DOHH2 (cell line): ENCODE data around the gene CCDC88B.

Source experiments
- H3F3A ChIP-seq: fragments of 200-600 bp; sonication (generic), shearing (Covaris generic); 2 replicates; pipeline ENCODE4 v1.6.0; 2016; ENCODE audit warnings: antibody characterized with exemption, mild to moderate bottlenecking; ENCODE audit not compliant: control insufficient read depth, insufficient read depth
- H3K27ac ChIP-seq: fragments of 200-600 bp; sonication (generic); 2 replicates; pipeline ENCODE4 v1.5.1; 2014; ENCODE audit warnings: low read depth, mild to moderate bottlenecking, low read length, moderate library complexity
- H3K27me3 ChIP-seq: fragments of 200-600 bp; sonication (generic); 2 replicates; pipeline ENCODE4 v1.6.1; 2014; ENCODE audit warnings: mild to moderate bottlenecking, low read length, mixed read lengths; ENCODE audit not compliant: control insufficient read depth
- H3K36me3 ChIP-seq: fragments of 200-600 bp; sonication (generic); 2 replicates; pipeline ENCODE4 v1.6.1; 2014; ENCODE audit warnings: mild to moderate bottlenecking, low read length, moderate library complexity, mixed read lengths; ENCODE audit not compliant: control insufficient read depth
- H3K4me1 ChIP-seq: fragments of 200-600 bp; sonication (generic); 2 replicates; pipeline ENCODE4 v1.6.1; 2014; ENCODE audit warnings: mild to moderate bottlenecking, low read length, mixed read lengths; ENCODE audit not compliant: control insufficient read depth
- H3K4me2 ChIP-seq: fragments of 200-600 bp; sonication (generic); 2 replicates; pipeline ENCODE4 v1.6.0; 2014; ENCODE audit warnings: mild to moderate bottlenecking, low read length, moderate library complexity
- H3K4me3 ChIP-seq: fragments of 200-600 bp; sonication (generic); 2 replicates; pipeline ENCODE4 v1.5.1; 2014; ENCODE audit warnings: mild to moderate bottlenecking, low read length, mixed read lengths
- H3K79me2 ChIP-seq: fragments of 200-600 bp; sonication (generic); 2 replicates; pipeline ENCODE4 v1.6.1; 2014; ENCODE audit warnings: mild to moderate bottlenecking, low read length, mixed read lengths; ENCODE audit not compliant: control insufficient read depth
- H3K9me2 ChIP-seq: fragments of 200-600 bp; sonication (generic); replicated peaks from 2 replicates; pipeline ENCODE4 v1.6.1; 2014; ENCODE audit warnings: mild to moderate bottlenecking, low read length, mixed read lengths; ENCODE audit not compliant: control insufficient read depth
- H3K9me3 ChIP-seq: fragments of 200-600 bp; sonication (generic); 2 replicates; pipeline ENCODE4 v1.6.1; 2014; ENCODE audit warnings: antibody characterized with exemption, low read length, mixed read lengths; ENCODE audit not compliant: control insufficient read depth, insufficient read depth
- H4K20me1 ChIP-seq: fragments of 200-600 bp; sonication (generic); 2 replicates; pipeline ENCODE4 v1.6.0; 2014; ENCODE audit warnings: low read depth, mild to moderate bottlenecking, antibody characterized with exemption, low read length, moderate library complexity; ENCODE audit not compliant: control insufficient read depth, insufficient read depth
- EZH2phosphoT487 ChIP-seq: fragments of 200-600 bp; sonication (generic); IDR thresholded peaks from 2 replicates; pipeline ENCODE4 v1.6.1; 2017; ENCODE audit warnings: borderline replicate concordance, mild to moderate bottlenecking, antibody characterized with exemption, low read length, moderate library complexity, mixed read lengths
- TF ChIP-seq, protein P1 (sequence below): fragments of 200-600 bp; sonication (generic); IDR thresholded peaks from one replicate; pipeline ENCODE4 v1.5.1; 2014; ENCODE audit warnings: antibody characterized with exemption, mild to moderate bottlenecking, low read depth, low read length; ENCODE audit not compliant: poor library complexity, severe bottlenecking

Gene CCDC88B

DNA sequence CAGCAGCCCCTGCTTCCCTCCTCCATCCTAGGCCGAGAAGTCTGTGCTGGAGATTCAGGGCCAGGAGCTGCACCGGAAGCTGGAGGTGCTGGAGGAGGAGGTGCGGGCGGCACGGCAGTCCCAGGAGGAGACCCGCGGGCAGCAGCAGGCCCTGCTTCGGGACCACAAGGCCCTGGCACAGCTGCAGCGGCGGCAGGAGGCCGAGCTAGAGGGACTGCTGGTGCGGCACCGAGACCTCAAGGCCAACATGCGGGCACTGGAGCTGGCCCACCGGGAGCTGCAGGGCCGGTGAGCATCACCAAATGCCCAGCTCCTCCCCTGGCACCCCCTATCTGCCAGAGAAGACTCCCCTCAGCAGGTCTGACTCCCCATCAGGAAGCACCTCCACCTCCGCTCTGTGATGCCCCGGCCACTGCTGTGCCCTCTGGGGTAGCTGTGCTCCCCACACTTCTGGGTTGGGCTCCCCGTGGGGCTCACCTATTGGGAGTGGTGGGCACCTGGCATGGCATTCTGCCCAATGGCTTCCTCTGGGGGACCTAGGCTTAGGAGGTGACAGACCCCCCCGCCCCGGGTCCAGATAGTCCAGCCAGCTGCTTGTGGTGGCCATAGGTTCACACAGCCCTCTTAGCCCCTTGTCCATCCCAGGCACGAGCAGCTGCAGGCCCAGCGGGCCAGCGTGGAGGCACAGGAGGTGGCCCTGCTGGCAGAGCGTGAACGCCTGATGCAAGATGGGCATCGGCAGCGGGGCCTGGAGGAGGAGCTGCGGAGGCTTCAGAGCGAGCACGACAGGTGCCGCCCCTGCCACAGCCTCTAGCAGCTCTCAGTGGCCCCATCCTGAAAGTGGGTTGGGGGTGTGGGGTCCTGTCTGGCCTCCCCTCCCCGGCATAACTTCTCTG is 12.3 kb downstream of the CCDC88B start:
- no peaks in the 10 kb centered on the region for H3K9me2 ChIP-seq
- H3K9me3 ChIP-seq: no peaks in the 10 kb centered on the region
- no peaks in the 10 kb centered on the region for H4K20me1 ChIP-seq
- peaks cover 8% of the 10 kb centered on the region for H3K36me3 ChIP-seq
- no peak for TF ChIP-seq EZH2phosphoT487
- TF ChIP-seq, protein P1, sequence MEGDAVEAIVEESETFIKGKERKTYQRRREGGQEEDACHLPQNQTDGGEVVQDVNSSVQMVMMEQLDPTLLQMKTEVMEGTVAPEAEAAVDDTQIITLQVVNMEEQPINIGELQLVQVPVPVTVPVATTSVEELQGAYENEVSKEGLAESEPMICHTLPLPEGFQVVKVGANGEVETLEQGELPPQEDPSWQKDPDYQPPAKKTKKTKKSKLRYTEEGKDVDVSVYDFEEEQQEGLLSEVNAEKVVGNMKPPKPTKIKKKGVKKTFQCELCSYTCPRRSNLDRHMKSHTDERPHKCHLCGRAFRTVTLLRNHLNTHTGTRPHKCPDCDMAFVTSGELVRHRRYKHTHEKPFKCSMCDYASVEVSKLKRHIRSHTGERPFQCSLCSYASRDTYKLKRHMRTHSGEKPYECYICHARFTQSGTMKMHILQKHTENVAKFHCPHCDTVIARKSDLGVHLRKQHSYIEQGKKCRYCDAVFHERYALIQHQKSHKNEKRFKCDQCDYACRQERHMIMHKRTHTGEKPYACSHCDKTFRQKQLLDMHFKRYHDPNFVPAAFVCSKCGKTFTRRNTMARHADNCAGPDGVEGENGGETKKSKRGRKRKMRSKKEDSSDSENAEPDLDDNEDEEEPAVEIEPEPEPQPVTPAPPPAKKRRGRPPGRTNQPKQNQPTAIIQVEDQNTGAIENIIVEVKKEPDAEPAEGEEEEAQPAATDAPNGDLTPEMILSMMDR: no peak
- no peaks in the 10 kb centered on the region for H3K27me3 ChIP-seq
- H3K4me1 ChIP-seq: peaks cover 9% of the 10 kb centered on the region
- no peak overlapping the region for H3K4me3 ChIP-seq
- H3K4me2 ChIP-seq: no peak overlapping the region
- H3K27ac ChIP-seq: no peak overlapping the region
- peaks cover 5% of the 10 kb centered on the region for H3F3A ChIP-seq
- H3K79me2 ChIP-seq: no peaks in the 10 kb centered on the region

DNA sequence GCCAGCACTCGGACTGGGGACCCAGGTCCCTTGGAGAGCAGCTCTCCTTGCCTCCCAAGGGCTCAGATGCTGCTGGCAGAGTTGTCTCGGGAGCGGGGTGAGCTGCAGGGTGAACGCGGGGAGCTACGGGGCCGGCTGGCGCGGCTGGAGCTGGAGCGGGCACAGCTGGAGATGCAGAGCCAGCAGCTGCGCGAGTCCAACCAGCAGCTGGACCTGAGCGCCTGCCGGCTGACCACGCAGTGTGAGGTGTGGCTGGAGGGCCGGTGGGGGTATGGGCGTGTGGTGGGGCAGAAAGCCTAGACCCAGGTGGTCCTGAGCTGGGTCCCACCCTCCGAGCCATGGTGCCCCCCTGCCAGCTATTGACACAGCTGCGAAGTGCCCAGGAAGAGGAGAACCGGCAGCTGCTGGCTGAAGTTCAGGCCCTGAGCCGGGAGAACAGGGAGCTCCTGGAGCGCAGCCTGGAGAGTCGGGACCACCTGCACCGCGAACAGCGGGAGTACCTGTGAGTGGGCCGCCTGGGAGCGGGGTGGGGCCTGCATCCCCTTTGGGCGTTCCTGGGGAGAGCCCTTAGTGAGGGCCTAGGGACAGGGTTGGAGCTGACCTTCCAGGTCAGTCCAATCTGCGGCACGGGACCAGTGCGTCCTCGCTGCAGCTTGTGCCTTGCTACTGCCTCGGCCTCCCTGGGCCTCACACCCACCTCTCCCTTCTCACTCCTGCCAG is 13.2 kb downstream of the CCDC88B start:
- Histone ChIP-seq H3K9me3 (no peaks in the 10 kb centered on the region), H3K36me3 (peaks cover 8% of the 10 kb centered on the region), H3K27me3 (no peaks in the 10 kb centered on the region), H3K27ac (no peak overlapping the region), H3K79me2 (no peaks in the 10 kb centered on the region), H3F3A (peaks cover 5% of the 10 kb centered on the region), H3K4me3 (no peak overlapping the region), H3K9me2 (no peaks in the 10 kb centered on the region), H4K20me1 (no peaks in the 10 kb centered on the region), H3K4me2 (no peak overlapping the region), H3K4me1 (peaks cover 14% of the 10 kb centered on the region)
- TF ChIP-seq, protein P1: no peak
- TF ChIP-seq EZH2phosphoT487: no peak

DNA sequence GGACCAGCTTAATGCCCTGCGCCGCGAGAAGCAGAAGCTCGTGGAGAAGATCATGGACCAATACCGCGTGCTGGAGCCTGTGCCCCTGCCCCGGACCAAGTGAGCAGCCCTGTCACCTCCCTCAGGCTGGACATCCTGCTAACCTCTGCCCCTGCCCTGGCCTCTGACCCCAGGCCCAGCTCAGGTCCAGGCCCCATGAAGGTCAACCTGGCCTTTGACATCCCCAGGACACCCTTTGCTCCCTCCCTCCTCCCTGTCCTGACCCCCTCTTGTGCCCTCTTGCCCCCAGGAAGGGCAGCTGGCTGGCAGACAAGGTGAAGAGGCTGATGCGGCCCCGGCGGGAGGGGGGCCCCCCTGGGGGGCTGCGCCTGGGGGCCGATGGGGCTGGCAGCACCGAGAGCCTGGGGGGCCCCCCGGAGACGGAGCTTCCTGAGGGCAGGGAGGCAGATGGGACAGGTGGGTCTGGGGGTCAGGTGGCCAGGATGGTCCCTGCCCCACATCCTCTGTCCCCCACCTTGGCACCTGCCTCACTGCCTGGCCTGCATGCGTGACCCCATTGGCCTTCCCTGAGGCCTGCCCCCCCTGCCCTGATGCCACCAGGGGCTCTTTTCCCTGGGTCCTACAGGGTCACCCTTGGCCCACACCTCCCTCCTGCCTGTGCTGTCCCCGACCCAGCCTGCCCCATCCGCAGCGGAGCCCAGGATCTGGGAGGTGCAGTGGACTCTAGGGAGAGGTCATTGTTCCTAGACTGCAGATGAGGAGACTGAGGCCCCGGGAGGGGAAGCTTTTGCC is 13.9 kb downstream of the CCDC88B start:
- H3K27ac ChIP-seq: no peak overlapping the region
- TF ChIP-seq, protein P1: no peak
- no peak for TF ChIP-seq EZH2phosphoT487
- peaks cover 22% of the 10 kb centered on the region for H3K4me1 ChIP-seq
- H3K4me2 ChIP-seq: no peak overlapping the region
- peaks cover 8% of the 10 kb centered on the region for H3K36me3 ChIP-seq
- H3K9me3 ChIP-seq: no peaks in the 10 kb centered on the region
- no peak overlapping the region for H3K4me3 ChIP-seq
- H3K9me2 ChIP-seq: no peaks in the 10 kb centered on the region
- H4K20me1 ChIP-seq: no peaks in the 10 kb centered on the region
- no peaks in the 10 kb centered on the region for H3K79me2 ChIP-seq
- no peaks in the 10 kb centered on the region for H3K27me3 ChIP-seq
- peaks cover 5% of the 10 kb centered on the region for H3F3A ChIP-seq
